H9 (cell line): ENCODE measurements around the gene FTO. TPM values are rescaled to one million over a fixed set of nuclear protein-coding genes. Genes with fewer than 3 reads are reported as not detected.

Source experiments
- DNase-seq: peaks from one replicate; pipeline ENCODE4 v3.0.0-alpha.2; 2017
- H2AFZ ChIP-seq: one replicate; pipeline ENCODE4 v1.6.1; 2013; ENCODE audit warnings: mild to moderate bottlenecking, low read length, control low read depth, moderate library complexity
- H2AK5ac ChIP-seq: 2 replicates; pipeline ENCODE4 v1.6.1; 2013; ENCODE audit warnings: low read length, control low read depth, mixed read lengths; ENCODE audit not compliant: insufficient read length
- H2BK120ac ChIP-seq: one replicate; pipeline ENCODE4 v1.6.1; 2013; ENCODE audit warnings: low read depth, mild to moderate bottlenecking, low read length, control low read depth, inconsistent platforms; ENCODE audit not compliant: poor library complexity, severe bottlenecking
- H2BK12ac ChIP-seq: 2 replicates; pipeline ENCODE4 v1.6.1; 2013; ENCODE audit warnings: low read length, control low read depth, mixed read lengths, low read depth; ENCODE audit not compliant: insufficient read length
- H2BK15ac ChIP-seq: 2 replicates; pipeline ENCODE4 v1.6.1; 2013; ENCODE audit warnings: low read depth, low read length, control low read depth
- H2BK20ac ChIP-seq: one replicate; pipeline ENCODE4 v1.6.1; 2013; ENCODE audit warnings: low read depth, mild to moderate bottlenecking, low read length, control low read depth, inconsistent platforms; ENCODE audit not compliant: poor library complexity, severe bottlenecking
- H2BK5ac ChIP-seq: 2 replicates; pipeline ENCODE4 v1.6.1; 2013; ENCODE audit warnings: low read length, control low read depth, mixed read lengths; ENCODE audit not compliant: insufficient read length
- H3K14ac ChIP-seq: 2 replicates; pipeline ENCODE4 v1.6.1; 2013; ENCODE audit warnings: low read length, control low read depth; ENCODE audit not compliant: insufficient read depth
- H3K18ac ChIP-seq: 2 replicates; pipeline ENCODE4 v1.6.1; 2013; ENCODE audit warnings: low read depth, mild to moderate bottlenecking, mixed read lengths, low read length, control low read depth; ENCODE audit not compliant: insufficient read length
- H3K23ac ChIP-seq: 2 replicates; pipeline ENCODE4 v1.6.1; 2013; ENCODE audit warnings: low read length, control low read depth, mixed read lengths, low read depth; ENCODE audit not compliant: insufficient read length
- H3K23me2 ChIP-seq: 2 replicates; pipeline ENCODE4 v1.6.1; 2013; ENCODE audit warnings: low read depth, mild to moderate bottlenecking, mixed read lengths, low read length, control low read depth; ENCODE audit not compliant: insufficient read length, poor library complexity, severe bottlenecking
- H3K27ac ChIP-seq: 2 replicates; pipeline ENCODE4 v1.5.1; 2013; ENCODE audit warnings: low read length, control low read depth, mixed read lengths, low read depth; ENCODE audit not compliant: insufficient read length
- H3K27me3 ChIP-seq: 2 replicates; pipeline ENCODE4 v1.6.1; 2013; ENCODE audit warnings: low read length, control low read depth, inconsistent platforms; ENCODE audit not compliant: insufficient read depth
- H3K4ac ChIP-seq: 2 replicates; pipeline ENCODE4 v1.6.1; 2013; ENCODE audit warnings: low read depth, mild to moderate bottlenecking, control low read depth, inconsistent platforms, low read length, moderate library complexity
- H3K4me1 ChIP-seq: 2 replicates; pipeline ENCODE4 v1.6.1; 2013; ENCODE audit warnings: low read length, control low read depth, inconsistent platforms; ENCODE audit not compliant: insufficient read depth
- H3K4me2 ChIP-seq: 2 replicates; pipeline ENCODE4 v1.6.1; 2013; ENCODE audit warnings: low read length, control low read depth, mixed read lengths; ENCODE audit not compliant: insufficient read length, insufficient read depth
- H3K56ac ChIP-seq: 2 replicates; pipeline ENCODE4 v1.6.1; 2013; ENCODE audit warnings: low read depth, mild to moderate bottlenecking, mixed read lengths, low read length, control low read depth; ENCODE audit not compliant: insufficient read length
- H3K79me1 ChIP-seq: 2 replicates; pipeline ENCODE4 v1.6.1; 2013; ENCODE audit warnings: low read depth, mild to moderate bottlenecking, moderate library complexity, low read length, control low read depth, inconsistent platforms; ENCODE audit not compliant: insufficient read depth, poor library complexity, severe bottlenecking
- H3K79me2 ChIP-seq: 2 replicates; pipeline ENCODE4 v1.6.1; 2013; ENCODE audit warnings: low read length, control low read depth, inconsistent platforms; ENCODE audit not compliant: insufficient read depth
- H3K9ac ChIP-seq: 2 replicates; pipeline ENCODE4 v1.6.1; 2013; ENCODE audit warnings: low read length, control low read depth, mixed read lengths; ENCODE audit not compliant: insufficient read length; ENCODE audit errors: extremely low read depth
- H3K9me3 ChIP-seq: one replicate; pipeline ENCODE4 v1.6.1; 2013; ENCODE audit warnings: low read depth, low read length, inconsistent platforms; ENCODE audit not compliant: control insufficient read depth
- H3T11ph ChIP-seq: one replicate; pipeline ENCODE4 v1.6.1; 2013; ENCODE audit warnings: mild to moderate bottlenecking, low read length, control low read depth, inconsistent platforms
- H4K20me1 ChIP-seq: one replicate; pipeline ENCODE4 v1.6.1; 2013; ENCODE audit not compliant: control insufficient read depth, insufficient read length, insufficient read depth
- H4K5ac ChIP-seq: 2 replicates; pipeline ENCODE4 v1.6.1; 2013; ENCODE audit warnings: low read depth, mild to moderate bottlenecking, mixed read lengths, low read length, control low read depth; ENCODE audit not compliant: insufficient read length
- H4K8ac ChIP-seq: replicated peaks from 2 replicates; pipeline ENCODE4 v1.6.1; 2013; ENCODE audit warnings: low read length, control low read depth, mixed read lengths, low read depth; ENCODE audit not compliant: insufficient read length
- H4K91ac ChIP-seq: 2 replicates; pipeline ENCODE4 v1.6.1; 2013; ENCODE audit warnings: low read depth, mild to moderate bottlenecking, moderate library complexity, mixed read lengths, low read length, control low read depth; ENCODE audit not compliant: insufficient read length
- H3K27ac Mint-ChIP-seq, 3 experiments: 2 replicates in 2 of 3; 3 replicates in 1 of 3; pipeline ENCODE4 v1.8.0; 2020 to 2021; ENCODE audit warnings: mixed read lengths in 3 of 3, mild to moderate bottlenecking in 1 of 3, moderate library complexity in 1 of 3
- H3K27me3 Mint-ChIP-seq: 2 replicates; pipeline ENCODE4 v1.8.0; 2021; ENCODE audit warnings: low read depth, mild to moderate bottlenecking, moderate library complexity, mixed read lengths
- H3K36me3 Mint-ChIP-seq, 3 experiments: 2 replicates in 2 of 3; 3 replicates in 1 of 3; pipeline ENCODE4 v1.8.0; 2020 to 2021; ENCODE audit warnings: low read depth in 3 of 3, mixed read lengths in 3 of 3; ENCODE audit not compliant: insufficient read depth in 1 of 3
- H3K4me1 Mint-ChIP-seq, 2 experiments: 2 replicates each; pipeline ENCODE4 v1.8.0; 2020; ENCODE audit warnings: mixed read lengths in 2 of 2
- H3K4me3 Mint-ChIP-seq, 2 experiments: 2 replicates in 1 of 2; 3 replicates in 1 of 2; pipeline ENCODE4 v1.8.0; 2020 to 2021; ENCODE audit warnings: mild to moderate bottlenecking in 2 of 2, mixed read lengths in 2 of 2, moderate library complexity in 1 of 2
- H3K9me3 Mint-ChIP-seq, 2 experiments: 2 replicates in 1 of 2; 3 replicates in 1 of 2; pipeline ENCODE4 v1.8.0; 2020; ENCODE audit warnings: mild to moderate bottlenecking in 2 of 2, mixed read lengths in 2 of 2, moderate library complexity in 1 of 2
- WGBS: extraction: QIAGEN DNeasy Blood & Tissue Kit; methylation state at CpG from one replicate; pipeline ENCODE4 v1.1.7; 2013; ENCODE audit warnings: missing lambda C conversion rate, low lambda C conversion rate, mixed read lengths; ENCODE audit not compliant: insufficient read length; ENCODE audit errors: extremely low coverage; 5-methylcytosine and 5-hydroxymethylcytosine counted together
- total RNA-seq: library from RNA; stranded (reverse); gene quantifications from 2 replicates; pipeline ENCODE4 v1.2.1, GENCODE V29; 2021
- TF ChIP-seq, protein P1 (sequence below): fragments of 200-600 bp; sonication (generic); conservative IDR thresholded peaks from 3 replicates; pipeline ENCODE4 v1.8.0; 2021; ENCODE audit warnings: antibody characterized with exemption, mild to moderate bottlenecking

The FTO gene
- total RNA-seq, 1 experiment from 2014 or later, result 67.9 TPM

DNA sequence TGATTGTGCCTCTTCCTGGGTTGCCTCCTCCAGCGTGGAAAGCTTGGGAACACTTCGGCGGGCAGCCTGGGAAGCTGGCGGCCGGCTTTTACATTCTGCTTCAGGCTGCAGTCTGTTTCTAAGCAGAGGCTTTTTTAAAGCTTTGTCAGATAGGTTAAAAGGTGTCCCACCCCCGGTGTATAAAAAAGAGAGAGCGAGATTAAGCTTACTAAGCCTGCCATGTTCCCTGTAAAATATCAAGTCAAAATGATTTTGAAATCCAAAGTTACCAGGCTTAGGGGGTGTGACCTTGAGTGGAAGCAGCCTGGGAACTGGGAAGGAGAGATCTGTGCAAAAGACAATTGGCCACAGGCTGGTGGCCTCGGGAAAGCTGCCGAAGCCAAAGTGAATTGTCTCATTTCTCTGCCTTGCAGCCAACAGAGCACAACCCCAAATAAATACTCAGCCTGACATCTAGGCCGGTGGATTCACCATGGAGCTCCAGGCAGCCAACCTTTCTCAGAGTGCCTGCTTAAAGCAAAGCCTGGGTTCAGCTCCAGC is 254.5 kb downstream of the FTO start:
- Histone ChIP-seq H3K9ac (no peak overlapping the region), H3K27me3 (no peaks in the 10 kb centered on the region), H3K18ac (no peak overlapping the region), H2BK15ac (no peak overlapping the region), H3K56ac (no peak overlapping the region), H2AFZ (no peak overlapping the region), H3K14ac (no peak overlapping the region), H3K79me1 (no peaks in the 10 kb centered on the region), H2BK120ac (no peak overlapping the region), H2BK12ac (no peak overlapping the region), H4K20me1 (no peaks in the 10 kb centered on the region), H4K5ac (no peak overlapping the region), H3K79me2 (no peaks in the 10 kb centered on the region), H3K4ac (no peak overlapping the region), H2BK20ac (no peak overlapping the region), H3K23ac (no peak overlapping the region), H3K4me2 (no peak overlapping the region), H3K4me1 (no peaks in the 10 kb centered on the region), H2BK5ac (no peak overlapping the region), H4K91ac (no peak overlapping the region), H3K27ac (no peak overlapping the region), H3K23me2 (no peaks in the 10 kb centered on the region), H3K9me3 (no peaks in the 10 kb centered on the region), H3T11ph (no peak overlapping the region), H2AK5ac (no peak overlapping the region), H4K8ac (no peak overlapping the region)
- no peak for DNase-seq
- TF ChIP-seq, protein P1, sequence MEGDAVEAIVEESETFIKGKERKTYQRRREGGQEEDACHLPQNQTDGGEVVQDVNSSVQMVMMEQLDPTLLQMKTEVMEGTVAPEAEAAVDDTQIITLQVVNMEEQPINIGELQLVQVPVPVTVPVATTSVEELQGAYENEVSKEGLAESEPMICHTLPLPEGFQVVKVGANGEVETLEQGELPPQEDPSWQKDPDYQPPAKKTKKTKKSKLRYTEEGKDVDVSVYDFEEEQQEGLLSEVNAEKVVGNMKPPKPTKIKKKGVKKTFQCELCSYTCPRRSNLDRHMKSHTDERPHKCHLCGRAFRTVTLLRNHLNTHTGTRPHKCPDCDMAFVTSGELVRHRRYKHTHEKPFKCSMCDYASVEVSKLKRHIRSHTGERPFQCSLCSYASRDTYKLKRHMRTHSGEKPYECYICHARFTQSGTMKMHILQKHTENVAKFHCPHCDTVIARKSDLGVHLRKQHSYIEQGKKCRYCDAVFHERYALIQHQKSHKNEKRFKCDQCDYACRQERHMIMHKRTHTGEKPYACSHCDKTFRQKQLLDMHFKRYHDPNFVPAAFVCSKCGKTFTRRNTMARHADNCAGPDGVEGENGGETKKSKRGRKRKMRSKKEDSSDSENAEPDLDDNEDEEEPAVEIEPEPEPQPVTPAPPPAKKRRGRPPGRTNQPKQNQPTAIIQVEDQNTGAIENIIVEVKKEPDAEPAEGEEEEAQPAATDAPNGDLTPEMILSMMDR, result no peak
- H3K4me1 Mint-ChIP-seq, result peaks cover 0 to 5% of the 10 kb centered on the region in 2 experiments; a peak in 2 of 4 replicates
- H3K27ac Mint-ChIP-seq, result peak overlapping the region in 1 of 3 experiments; percentile 61; a peak in 1 of 7 replicates
- H3K27me3 Mint-ChIP-seq, result no peaks in the 10 kb centered on the region
- H3K4me3 Mint-ChIP-seq, result no peak overlapping the region
- no CpG with 5 or more reads among the region's 10 CpGs for WGBS
- no peaks in the 10 kb centered on the region for H3K9me3 Mint-ChIP-seq
- H3K36me3 Mint-ChIP-seq, result no peaks in the 10 kb centered on the region
